ENCODE results near the gene SPEM3. TPM values are rescaled to one million over a fixed set of nuclear protein-coding genes. Genes with fewer than 3 reads are reported as not detected.

The SPEM3 gene
- polyA plus RNA-seq, 3 donors: not detected

DNA sequence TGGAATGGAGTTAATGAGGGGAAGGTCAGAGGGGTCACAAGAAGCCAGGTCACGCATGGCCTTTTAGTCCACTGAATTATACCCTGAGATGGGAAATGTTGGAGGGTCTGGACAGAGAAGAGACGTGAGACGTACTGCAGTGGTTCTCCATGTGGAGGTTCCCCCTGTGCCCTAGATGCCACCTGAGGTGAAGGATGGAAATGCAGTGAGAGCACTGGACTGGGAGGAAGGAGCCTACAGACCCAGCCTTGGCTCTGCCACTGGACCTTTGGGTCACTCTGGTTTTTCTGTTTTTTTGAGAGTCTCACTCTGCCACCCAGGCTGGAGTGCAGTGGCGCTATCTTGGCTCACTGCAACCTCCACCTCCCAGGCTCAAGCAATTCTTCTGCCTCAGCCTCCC lies 32.5 kb upstream of the SPEM3 start:
- H4K20me1 ChIP-seq (ENCODE audit: insufficient read depth, low read length): no peaks in the 10 kb centered on the region
- no peak overlapping the region for H3K4me3 ChIP-seq (replicated peaks in 1 of 3; ENCODE audit: low read depth in 2 of 3, low read length in 3 of 3)
- Mint-ChIP-seq H3K4me3 (peak overlapping the region in 1 of 2 donors; percentile 8), H3K36me3 (peaks cover 16 to 17% of the 10 kb centered on the region in 2 donors), H3K4me1 (peaks cover 15% of the 10 kb centered on the region), H3K9me3 (peaks cover 0 to 3% (median 0%) of the 10 kb centered on the region in 7 donors), H3K27ac (peak overlapping the region in 1 of 7 donors; percentile 19), H3K27me3 (ENCODE audit: low read depth in 3 of 3) (peaks cover 0 to 6% (median 3%) of the 10 kb centered on the region in 3 donors)
- H3K36me3 ChIP-seq (replicated peaks in 1 of 2; ENCODE audit: control insufficient read depth in 1 of 2, insufficient read depth in 2 of 2, low read length in 2 of 2): peaks cover 4 to 16% of the 10 kb centered on the region in 2 donors
- H3K27ac ChIP-seq (ENCODE audit: low read depth in 1 of 2, low read length in 2 of 2): no peak overlapping the region
- 89% methylated on average over 4 of the region's 4 CpGs for WGBS (ENCODE audit: insufficient coverage)
- DNase-seq: no peak
- H3K9ac ChIP-seq (ENCODE audit: insufficient read depth, low read length, poor library complexity, severe bottlenecking): no peak overlapping the region
- H3K4me2 ChIP-seq (replicated peaks; ENCODE audit: extremely low read depth, low read length, poor library complexity, severe bottlenecking): no peak overlapping the region
- TF ChIP-seq, protein P1, sequence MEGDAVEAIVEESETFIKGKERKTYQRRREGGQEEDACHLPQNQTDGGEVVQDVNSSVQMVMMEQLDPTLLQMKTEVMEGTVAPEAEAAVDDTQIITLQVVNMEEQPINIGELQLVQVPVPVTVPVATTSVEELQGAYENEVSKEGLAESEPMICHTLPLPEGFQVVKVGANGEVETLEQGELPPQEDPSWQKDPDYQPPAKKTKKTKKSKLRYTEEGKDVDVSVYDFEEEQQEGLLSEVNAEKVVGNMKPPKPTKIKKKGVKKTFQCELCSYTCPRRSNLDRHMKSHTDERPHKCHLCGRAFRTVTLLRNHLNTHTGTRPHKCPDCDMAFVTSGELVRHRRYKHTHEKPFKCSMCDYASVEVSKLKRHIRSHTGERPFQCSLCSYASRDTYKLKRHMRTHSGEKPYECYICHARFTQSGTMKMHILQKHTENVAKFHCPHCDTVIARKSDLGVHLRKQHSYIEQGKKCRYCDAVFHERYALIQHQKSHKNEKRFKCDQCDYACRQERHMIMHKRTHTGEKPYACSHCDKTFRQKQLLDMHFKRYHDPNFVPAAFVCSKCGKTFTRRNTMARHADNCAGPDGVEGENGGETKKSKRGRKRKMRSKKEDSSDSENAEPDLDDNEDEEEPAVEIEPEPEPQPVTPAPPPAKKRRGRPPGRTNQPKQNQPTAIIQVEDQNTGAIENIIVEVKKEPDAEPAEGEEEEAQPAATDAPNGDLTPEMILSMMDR (IDR thresholded peaks at IDR 0.05): no peak
- H3K9me3 ChIP-seq (replicated peaks in 1 of 2; ENCODE audit: control insufficient read depth in 1 of 2, insufficient read depth in 1 of 2, low read length in 2 of 2): no peaks in the 10 kb centered on the region
- no peaks in the 10 kb centered on the region for H3K79me2 ChIP-seq (ENCODE audit: insufficient read depth, low read length)
- peaks cover 15 to 19% of the 10 kb centered on the region in 2 donors for H3K4me1 ChIP-seq (ENCODE audit: control insufficient read depth in 1 of 2, insufficient read depth in 2 of 2, low read length in 2 of 2)
- no peak overlapping the region for H2AFZ ChIP-seq (ENCODE audit: insufficient read depth, low read depth, low read length, poor library complexity, severe bottlenecking)
- intact Hi-C loops (cut with micrococcal nuclease): no loop called here
- no peaks in the 10 kb centered on the region for H3K27me3 ChIP-seq (ENCODE audit: control insufficient read depth in 2 of 2, insufficient read depth in 2 of 2, low read length in 2 of 2)

DNA sequence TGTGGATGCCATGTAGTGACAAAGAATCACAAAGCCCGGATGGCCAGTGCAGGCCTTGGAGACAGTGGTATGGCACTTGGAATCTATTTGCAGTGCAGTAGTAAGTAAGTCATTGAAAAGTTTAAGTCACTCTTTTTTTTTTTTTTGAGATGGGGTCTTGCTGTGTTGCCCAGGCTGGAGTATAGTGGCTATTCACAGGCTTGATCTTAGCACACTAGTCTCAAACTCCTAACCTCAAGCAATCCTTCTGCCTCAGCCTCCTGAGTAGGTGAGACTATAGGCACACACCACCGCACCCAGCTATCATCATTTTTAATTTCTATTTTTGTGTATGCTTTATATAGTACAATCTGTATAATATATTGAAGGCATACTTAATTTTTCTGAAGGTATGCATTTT lies 30.0 kb upstream of the SPEM3 start:
- Histone ChIP-seq H3K79me2 (ENCODE audit: insufficient read depth, low read length) (peaks cover 3% of the 10 kb centered on the region), H2AFZ (ENCODE audit: insufficient read depth, low read depth, low read length, poor library complexity, severe bottlenecking) (no peak overlapping the region), H3K27me3 (ENCODE audit: control insufficient read depth in 2 of 2, insufficient read depth in 2 of 2, low read length in 2 of 2) (no peaks in the 10 kb centered on the region), H3K9me3 (replicated peaks in 1 of 2; ENCODE audit: control insufficient read depth in 1 of 2, insufficient read depth in 1 of 2, low read length in 2 of 2) (no peaks in the 10 kb centered on the region), H3K27ac (ENCODE audit: low read depth in 1 of 2, low read length in 2 of 2) (no peak overlapping the region), H3K4me1 (ENCODE audit: control insufficient read depth in 1 of 2, insufficient read depth in 2 of 2, low read length in 2 of 2) (peaks cover 19 to 23% of the 10 kb centered on the region in 2 donors), H4K20me1 (ENCODE audit: insufficient read depth, low read length) (no peaks in the 10 kb centered on the region), H3K36me3 (replicated peaks in 1 of 2; ENCODE audit: control insufficient read depth in 1 of 2, insufficient read depth in 2 of 2, low read length in 2 of 2) (no peaks in the 10 kb centered on the region), H3K4me2 (replicated peaks; ENCODE audit: extremely low read depth, low read length, poor library complexity, severe bottlenecking) (no peak overlapping the region), H3K9ac (ENCODE audit: insufficient read depth, low read length, poor library complexity, severe bottlenecking) (no peak overlapping the region), H3K4me3 (replicated peaks in 1 of 3; ENCODE audit: low read depth in 2 of 3, low read length in 3 of 3) (no peak overlapping the region)
- Mint-ChIP-seq H3K4me3 (no peak overlapping the region), H3K27me3 (ENCODE audit: low read depth in 3 of 3) (peaks cover 0 to 6% (median 0%) of the 10 kb centered on the region in 3 donors), H3K36me3 (peaks cover 0 to 5% of the 10 kb centered on the region in 2 donors), H3K9me3 (peaks cover 0 to 3% (median 0%) of the 10 kb centered on the region in 7 donors), H3K27ac (no peak overlapping the region), H3K4me1 (peaks cover 18% of the 10 kb centered on the region)
- WGBS (ENCODE audit: insufficient coverage): no CpG with 5 or more reads among the region's 2 CpGs
- no peak for DNase-seq
- TF ChIP-seq, protein P1 (IDR thresholded peaks at IDR 0.05): no peak
- intact Hi-C loops (cut with micrococcal nuclease): no loop called here
